ENCODE measurements around the gene C1QL2. TPM values are rescaled to one million over a fixed set of nuclear protein-coding genes. Genes with fewer than 3 reads are reported as not detected.

The C1QL2 gene
- total RNA-seq, 1 donor from 2014 or later = 1.1 TPM

DNA sequence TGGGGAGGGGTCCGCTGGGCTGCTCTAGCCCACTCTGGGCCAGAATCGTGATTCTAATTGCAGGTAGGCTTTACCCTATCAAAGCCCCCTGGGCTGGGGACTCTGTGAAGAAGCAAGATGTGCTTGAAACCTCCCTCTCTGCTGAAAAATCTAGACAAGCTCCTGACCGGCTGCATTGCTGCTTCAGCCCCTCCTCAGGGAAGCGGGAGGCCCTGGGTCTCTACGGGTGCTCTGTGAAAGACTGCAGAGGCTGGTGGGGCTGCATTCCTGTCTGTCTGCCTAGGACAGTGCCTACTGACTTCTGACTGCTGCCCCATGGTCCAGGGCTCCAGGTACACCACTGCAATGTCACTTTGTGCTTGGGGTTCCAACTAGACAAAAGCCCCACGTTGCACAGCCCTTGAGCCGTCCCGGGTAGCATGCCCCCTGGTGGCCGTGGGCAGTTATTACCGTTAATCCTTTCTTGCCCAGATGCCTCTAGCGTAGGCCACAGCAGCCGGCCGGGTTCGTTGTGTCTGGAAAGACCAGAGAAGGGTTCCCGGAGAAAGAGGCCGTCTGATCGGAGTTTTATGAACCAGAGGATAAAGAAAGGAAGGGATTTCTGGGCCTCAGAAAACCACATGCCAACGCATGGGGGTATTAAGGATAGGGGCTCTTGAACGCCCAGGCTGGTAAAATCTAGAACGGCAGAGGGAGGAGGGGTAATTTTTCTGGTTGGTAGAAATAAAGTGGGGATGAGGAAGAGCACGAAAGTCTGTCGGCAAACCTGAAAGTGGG lies 15.9 kb upstream of the C1QL2 start:
- Mint-ChIP-seq H3K4me1 (ENCODE audit: unreplicated experiment) (no peaks in the 10 kb centered on the region), H3K4me3 (no peak overlapping the region), H3K27me3 (peaks cover 11% of the 10 kb centered on the region), H3K36me3 (no peaks in the 10 kb centered on the region), H3K27ac (no peak overlapping the region), H3K9me3 (no peaks in the 10 kb centered on the region)
- TF ChIP-seq, protein P1, sequence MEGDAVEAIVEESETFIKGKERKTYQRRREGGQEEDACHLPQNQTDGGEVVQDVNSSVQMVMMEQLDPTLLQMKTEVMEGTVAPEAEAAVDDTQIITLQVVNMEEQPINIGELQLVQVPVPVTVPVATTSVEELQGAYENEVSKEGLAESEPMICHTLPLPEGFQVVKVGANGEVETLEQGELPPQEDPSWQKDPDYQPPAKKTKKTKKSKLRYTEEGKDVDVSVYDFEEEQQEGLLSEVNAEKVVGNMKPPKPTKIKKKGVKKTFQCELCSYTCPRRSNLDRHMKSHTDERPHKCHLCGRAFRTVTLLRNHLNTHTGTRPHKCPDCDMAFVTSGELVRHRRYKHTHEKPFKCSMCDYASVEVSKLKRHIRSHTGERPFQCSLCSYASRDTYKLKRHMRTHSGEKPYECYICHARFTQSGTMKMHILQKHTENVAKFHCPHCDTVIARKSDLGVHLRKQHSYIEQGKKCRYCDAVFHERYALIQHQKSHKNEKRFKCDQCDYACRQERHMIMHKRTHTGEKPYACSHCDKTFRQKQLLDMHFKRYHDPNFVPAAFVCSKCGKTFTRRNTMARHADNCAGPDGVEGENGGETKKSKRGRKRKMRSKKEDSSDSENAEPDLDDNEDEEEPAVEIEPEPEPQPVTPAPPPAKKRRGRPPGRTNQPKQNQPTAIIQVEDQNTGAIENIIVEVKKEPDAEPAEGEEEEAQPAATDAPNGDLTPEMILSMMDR (conservative IDR thresholded peaks at IDR 0.05) = peak; percentile 84
- DNase-seq (ENCODE audit: extremely low spot score, unreplicated experiment) = no peak

DNA sequence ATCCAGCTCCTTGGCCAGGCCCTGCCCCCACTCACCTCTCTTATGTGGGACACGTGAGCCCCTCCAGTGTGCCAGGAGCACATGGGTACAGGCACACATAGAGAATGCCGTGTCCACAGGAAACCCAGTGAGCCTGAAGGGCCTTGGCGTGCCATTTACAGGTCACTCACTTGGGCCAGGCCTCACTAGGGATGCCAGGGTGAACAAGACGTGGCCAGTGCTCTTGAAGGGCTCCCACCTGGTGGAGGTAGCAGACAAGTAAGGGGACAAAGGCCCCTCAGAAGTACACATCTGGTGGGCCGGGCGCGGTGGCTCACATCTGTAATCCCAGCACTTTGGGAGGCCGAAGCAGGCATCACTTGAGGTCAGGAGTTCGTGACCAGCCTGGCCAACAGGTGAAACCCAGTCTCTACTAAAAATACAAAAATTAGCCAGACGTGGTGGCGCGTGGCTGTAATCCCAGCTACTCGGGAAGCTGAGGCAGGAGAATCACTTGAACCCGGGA lies 15.1 kb upstream of the C1QL2 start:
- DNase-seq (ENCODE audit: extremely low spot score, unreplicated experiment) = no peak
- TF ChIP-seq, protein P1 (conservative IDR thresholded peaks at IDR 0.05) = no peak
- no peaks in the 10 kb centered on the region for H3K36me3 Mint-ChIP-seq
- no peak overlapping the region for H3K27ac Mint-ChIP-seq
- peaks cover 18% of the 10 kb centered on the region for H3K27me3 Mint-ChIP-seq
- no peaks in the 10 kb centered on the region for H3K9me3 Mint-ChIP-seq
- H3K4me3 Mint-ChIP-seq = no peak overlapping the region
- no peaks in the 10 kb centered on the region for H3K4me1 Mint-ChIP-seq (ENCODE audit: unreplicated experiment)

DNA sequence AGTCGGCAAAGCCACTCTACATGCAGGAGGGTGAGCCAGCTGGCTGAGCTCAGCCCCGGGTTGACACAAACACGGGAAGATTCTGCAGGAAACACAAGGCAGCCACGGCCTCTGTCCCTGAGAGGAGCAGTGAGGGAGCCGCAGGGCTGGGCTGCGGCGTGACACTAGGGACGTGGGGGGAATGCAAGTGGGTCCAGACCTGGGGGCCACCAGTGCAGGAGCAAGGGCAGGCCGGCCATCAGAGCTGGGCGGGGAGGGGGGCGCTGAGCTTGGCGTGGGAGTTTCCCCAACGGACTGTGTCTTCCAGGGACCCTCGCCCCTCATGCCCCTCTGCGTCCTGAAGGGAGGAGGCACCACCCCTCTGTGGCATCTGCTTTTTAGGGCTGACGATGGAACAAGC lies 12.0 kb upstream of the C1QL2 start:
- DNase-seq (ENCODE audit: extremely low spot score, unreplicated experiment) = no peak
- no peak overlapping the region for H3K27ac Mint-ChIP-seq
- H3K27me3 Mint-ChIP-seq = peaks cover 48% of the 10 kb centered on the region
- no peaks in the 10 kb centered on the region for H3K4me1 Mint-ChIP-seq (ENCODE audit: unreplicated experiment)
- no peak overlapping the region for H3K4me3 Mint-ChIP-seq
- TF ChIP-seq, protein P1 (conservative IDR thresholded peaks at IDR 0.05) = no peak
- no peaks in the 10 kb centered on the region for H3K9me3 Mint-ChIP-seq
- H3K36me3 Mint-ChIP-seq = no peaks in the 10 kb centered on the region

DNA sequence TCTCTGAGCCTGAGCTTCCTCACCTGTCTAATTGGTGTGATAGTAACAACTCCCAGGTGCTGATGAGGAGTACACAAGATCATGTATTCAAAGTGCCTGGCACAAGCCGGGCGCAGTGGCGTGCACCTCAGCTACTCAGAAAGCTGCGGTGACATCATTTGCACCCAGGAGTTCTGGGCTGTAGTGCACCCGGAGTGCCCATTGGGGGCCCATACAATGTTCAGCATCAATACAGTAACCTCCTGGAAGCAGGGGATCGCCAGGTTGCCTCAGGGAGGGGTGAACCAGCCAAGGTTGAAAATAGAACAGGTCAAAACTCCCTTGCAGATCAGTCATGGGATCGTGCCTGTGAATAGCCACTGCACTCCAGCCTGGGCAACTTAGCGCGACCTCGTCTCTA lies 11.2 kb upstream of the C1QL2 start:
- Mint-ChIP-seq H3K4me1 (ENCODE audit: unreplicated experiment) (no peaks in the 10 kb centered on the region), H3K27me3 (peaks cover 55% of the 10 kb centered on the region), H3K27ac (no peak overlapping the region), H3K36me3 (no peaks in the 10 kb centered on the region), H3K9me3 (no peaks in the 10 kb centered on the region), H3K4me3 (no peak overlapping the region)
- no peak for DNase-seq (ENCODE audit: extremely low spot score, unreplicated experiment)
- TF ChIP-seq, protein P1 (conservative IDR thresholded peaks at IDR 0.05) = no peak

DNA sequence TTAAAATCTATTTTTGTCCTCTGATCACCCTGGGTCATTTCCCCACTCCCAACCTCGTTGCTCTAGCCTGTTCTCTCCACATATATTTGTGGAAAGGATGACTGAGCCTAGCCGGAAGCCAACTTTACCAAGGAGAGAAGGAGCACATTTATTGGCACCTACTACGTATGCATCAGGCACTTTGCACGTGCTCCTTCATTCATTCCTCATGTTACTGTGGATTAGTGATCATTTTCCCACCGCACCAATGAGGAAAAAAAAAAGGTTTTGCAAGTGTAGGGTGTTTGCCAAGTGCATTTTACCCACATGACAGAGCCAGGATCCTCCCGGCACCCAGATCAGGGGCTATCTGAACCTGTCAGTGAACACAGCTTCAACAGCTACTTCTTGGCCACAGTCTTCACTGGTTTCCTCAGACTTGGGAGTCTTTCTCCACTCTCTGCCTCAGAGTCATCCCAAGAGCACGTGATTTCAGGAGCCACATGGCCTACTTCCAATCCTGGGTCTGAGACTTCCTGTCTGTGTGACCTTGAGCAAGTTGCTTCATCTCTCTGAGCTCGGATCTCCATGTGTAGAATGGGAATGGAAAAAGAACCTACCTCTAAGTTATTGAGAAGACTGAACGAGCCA lies 1.9 kb upstream of the C1QL2 start:
- Mint-ChIP-seq H3K4me1 (ENCODE audit: unreplicated experiment) (no peaks in the 10 kb centered on the region), H3K4me3 (no peak overlapping the region), H3K36me3 (no peaks in the 10 kb centered on the region), H3K9me3 (no peaks in the 10 kb centered on the region), H3K27me3 (peaks cover 85% of the 10 kb centered on the region), H3K27ac (no peak overlapping the region)
- DNase-seq (ENCODE audit: extremely low spot score, unreplicated experiment) = no peak
- TF ChIP-seq, protein P1 (conservative IDR thresholded peaks at IDR 0.05) = no peak
